Mesothelial cell of epicardium (in vitro differentiated cells): Measurements from ENCODE around the gene PLEKHA6. TPM values are rescaled to one million over a fixed set of nuclear protein-coding genes. Genes with fewer than 3 reads are reported as not detected.

Experiments
- DNase-seq, 2 experiments: peaks; one replicate each; pipeline ENCODE4 v3.0.0; 2021; ENCODE audit warnings: low spot score in 2 of 2; ENCODE audit not compliant: unreplicated experiment in 2 of 2
- H3K27ac Mint-ChIP-seq: 2 replicates; pipeline ENCODE4 v1.8.0; 2021; ENCODE audit warnings: mixed read lengths
- H3K27me3 Mint-ChIP-seq: 2 replicates; pipeline ENCODE4 v1.8.0; 2021; ENCODE audit warnings: low read depth, mixed read lengths
- H3K36me3 Mint-ChIP-seq: 2 replicates; pipeline ENCODE4 v1.8.0; 2021; ENCODE audit warnings: mixed read lengths
- H3K4me1 Mint-ChIP-seq: 2 replicates; pipeline ENCODE4 v1.8.0; 2021; ENCODE audit warnings: mixed read lengths
- H3K4me3 Mint-ChIP-seq: 2 replicates; pipeline ENCODE4 v1.8.0; 2021; ENCODE audit warnings: mild to moderate bottlenecking, moderate library complexity, mixed read lengths
- H3K9me3 Mint-ChIP-seq: 2 replicates; pipeline ENCODE4 v1.8.0; 2021; ENCODE audit warnings: mixed read lengths
- CTCF ChIP-seq: fragments of 200-600 bp; sonication (generic); IDR thresholded peaks from one replicate; pipeline ENCODE4 v1.5.0; 2021; ENCODE audit warnings: antibody characterized with exemption; ENCODE audit not compliant: unreplicated experiment
- total RNA-seq: library from RNA; stranded (reverse); gene quantifications from 3 replicates; pipeline ENCODE4 v1.2.1, GENCODE V29; 2021

Gene PLEKHA6
- total RNA-seq, 1 donor from 2014 or later, result 29.7 TPM

- Mint-ChIP-seq H3K9me3 (no peaks in the 10 kb centered on the region), H3K4me1 (peaks cover 25% of the 10 kb centered on the region), H3K4me3 (peak overlapping the region; percentile 80), H3K27ac (peak overlapping the region; percentile 19), H3K27me3 (peaks cover 46% of the 10 kb centered on the region), H3K36me3 (no peaks in the 10 kb centered on the region)
- no peak for TF ChIP-seq CTCF
- DNase-seq, result peak in 1 of 2 experiments; percentile 64
Measured at GRCh38 chr1:204377800-204378668, 18.3 kb upstream of the PLEKHA6 start.

GRCh38 chr1:204376919-204377799 is 17.4 kb upstream of the PLEKHA6 start:
- Mint-ChIP-seq H3K27ac (no peak overlapping the region), H3K27me3 (peaks cover 53% of the 10 kb centered on the region), H3K4me1 (peaks cover 25% of the 10 kb centered on the region), H3K36me3 (no peaks in the 10 kb centered on the region), H3K9me3 (no peaks in the 10 kb centered on the region), H3K4me3 (peak overlapping the region; percentile 70)
- DNase-seq, result no peak
- no peak for TF ChIP-seq CTCF

DNA sequence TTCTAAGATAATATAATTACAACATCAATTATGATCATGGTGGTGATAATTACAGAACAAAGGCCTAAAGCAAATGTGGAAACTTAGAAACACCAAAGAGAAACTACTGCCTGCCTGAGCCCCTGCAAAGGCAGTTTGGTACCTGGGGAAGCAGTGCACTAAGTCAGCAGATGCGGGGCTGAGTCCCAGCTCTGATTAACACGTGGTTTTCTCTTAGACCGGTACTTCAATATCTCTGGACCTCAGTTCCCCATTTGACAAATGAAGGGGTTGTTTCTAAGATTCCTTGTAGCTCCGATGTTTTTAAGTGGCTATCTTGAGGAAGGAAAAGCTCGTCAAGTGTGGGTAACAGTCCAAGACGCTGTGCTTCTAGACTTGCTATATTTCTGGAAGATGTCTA is 16.7 kb upstream of the PLEKHA6 start:
- DNase-seq, result no peak
- Mint-ChIP-seq H3K36me3 (no peaks in the 10 kb centered on the region), H3K4me3 (no peak overlapping the region), H3K27me3 (peaks cover 57% of the 10 kb centered on the region), H3K4me1 (peaks cover 23% of the 10 kb centered on the region), H3K27ac (no peak overlapping the region), H3K9me3 (no peaks in the 10 kb centered on the region)
- no peak for TF ChIP-seq CTCF

- Mint-ChIP-seq H3K4me3 (no peak overlapping the region), H3K27ac (no peak overlapping the region)
- no peak for DNase-seq
Measured at GRCh38 chr1:204373911-204374310, 14.2 kb upstream of the PLEKHA6 start.

GRCh38 chr1:204370176-204370575 is 10.4 kb upstream of the PLEKHA6 start:
- H3K27ac Mint-ChIP-seq, result no peak overlapping the region
- no peaks in the 10 kb centered on the region for H3K9me3 Mint-ChIP-seq
- no peak for DNase-seq
- TF ChIP-seq CTCF, result no peak
- no peak overlapping the region for H3K4me3 Mint-ChIP-seq
- H3K27me3 Mint-ChIP-seq, result peaks cover 27% of the 10 kb centered on the region
- no peaks in the 10 kb centered on the region for H3K4me1 Mint-ChIP-seq
- no peaks in the 10 kb centered on the region for H3K36me3 Mint-ChIP-seq

More at GRCh38 chr1:204373911-204374310, 14.2 kb upstream of the PLEKHA6 start:
- peaks cover 9% of the 10 kb centered on the region for H3K4me1 Mint-ChIP-seq
- no peak for TF ChIP-seq CTCF
- no peaks in the 10 kb centered on the region for H3K9me3 Mint-ChIP-seq
- no peaks in the 10 kb centered on the region for H3K36me3 Mint-ChIP-seq
- H3K27me3 Mint-ChIP-seq, result peaks cover 43% of the 10 kb centered on the region
